HFF-Myc (cell line): ENCODE results near the gene FILIP1L.

ENCODE experiments used
- DNase-seq: peaks from one replicate; pipeline ENCODE4 v3.0.0-alpha.2; 2011; ENCODE audit warnings: low read depth; ENCODE audit errors: extremely low read depth
- H3K4me3 ChIP-seq: replicated peaks from 2 replicates; pipeline ENCODE4 v1.5.1; 2011; ENCODE audit warnings: low read depth, mild to moderate bottlenecking, control low read depth, low read length
- TF ChIP-seq, protein P1 (sequence below): IDR thresholded peaks from 2 replicates; pipeline ENCODE4 v1.5.1; 2012; ENCODE audit warnings: mild to moderate bottlenecking, low read depth, low read length, control low read depth; ENCODE audit errors: missing control alignments

The FILIP1L gene

DNA sequence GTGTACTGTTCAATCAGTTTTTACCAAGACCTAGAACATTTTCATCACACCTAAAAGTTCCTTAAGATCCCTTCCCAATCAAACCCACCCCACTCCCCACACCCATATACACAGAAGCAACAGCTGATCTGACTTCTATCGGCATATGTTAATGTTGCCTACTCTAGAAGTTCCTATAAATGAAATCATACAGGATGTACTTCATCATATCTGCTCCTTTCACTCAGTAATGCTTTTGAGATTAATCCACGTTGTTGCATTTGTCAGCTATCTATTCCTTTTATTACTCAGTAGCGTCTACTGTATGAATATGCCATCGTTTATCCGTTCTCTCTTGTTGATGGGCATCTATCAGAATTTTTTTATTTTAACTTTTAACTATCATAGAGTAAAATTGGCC is 14.3 kb upstream of the FILIP1L start:
- no peak overlapping the region for H3K4me3 ChIP-seq
- DNase-seq = no peak
- TF ChIP-seq, protein P1, sequence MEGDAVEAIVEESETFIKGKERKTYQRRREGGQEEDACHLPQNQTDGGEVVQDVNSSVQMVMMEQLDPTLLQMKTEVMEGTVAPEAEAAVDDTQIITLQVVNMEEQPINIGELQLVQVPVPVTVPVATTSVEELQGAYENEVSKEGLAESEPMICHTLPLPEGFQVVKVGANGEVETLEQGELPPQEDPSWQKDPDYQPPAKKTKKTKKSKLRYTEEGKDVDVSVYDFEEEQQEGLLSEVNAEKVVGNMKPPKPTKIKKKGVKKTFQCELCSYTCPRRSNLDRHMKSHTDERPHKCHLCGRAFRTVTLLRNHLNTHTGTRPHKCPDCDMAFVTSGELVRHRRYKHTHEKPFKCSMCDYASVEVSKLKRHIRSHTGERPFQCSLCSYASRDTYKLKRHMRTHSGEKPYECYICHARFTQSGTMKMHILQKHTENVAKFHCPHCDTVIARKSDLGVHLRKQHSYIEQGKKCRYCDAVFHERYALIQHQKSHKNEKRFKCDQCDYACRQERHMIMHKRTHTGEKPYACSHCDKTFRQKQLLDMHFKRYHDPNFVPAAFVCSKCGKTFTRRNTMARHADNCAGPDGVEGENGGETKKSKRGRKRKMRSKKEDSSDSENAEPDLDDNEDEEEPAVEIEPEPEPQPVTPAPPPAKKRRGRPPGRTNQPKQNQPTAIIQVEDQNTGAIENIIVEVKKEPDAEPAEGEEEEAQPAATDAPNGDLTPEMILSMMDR = no peak

DNA sequence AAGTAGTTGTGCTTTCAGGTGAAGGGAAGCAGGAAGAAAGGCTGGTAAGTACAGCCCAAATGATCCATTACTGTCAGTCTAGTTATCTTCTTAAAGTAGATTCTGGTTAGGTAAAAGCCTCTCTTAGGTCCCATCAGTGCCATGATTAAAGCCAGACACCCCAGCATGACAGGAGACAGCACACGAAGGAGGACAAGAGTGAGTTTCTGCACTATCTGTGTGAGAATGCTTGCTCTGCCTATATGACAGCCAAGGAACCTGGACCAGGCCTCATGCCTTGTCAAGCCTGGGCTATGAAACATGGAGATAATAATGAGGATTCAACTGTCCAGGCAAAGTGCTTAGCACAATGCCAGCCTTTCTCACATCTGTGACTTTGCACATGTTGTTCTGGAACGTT is 13.5 kb upstream of the FILIP1L start:
- TF ChIP-seq, protein P1 = no peak
- no peak for DNase-seq
- H3K4me3 ChIP-seq = no peak overlapping the region

DNA sequence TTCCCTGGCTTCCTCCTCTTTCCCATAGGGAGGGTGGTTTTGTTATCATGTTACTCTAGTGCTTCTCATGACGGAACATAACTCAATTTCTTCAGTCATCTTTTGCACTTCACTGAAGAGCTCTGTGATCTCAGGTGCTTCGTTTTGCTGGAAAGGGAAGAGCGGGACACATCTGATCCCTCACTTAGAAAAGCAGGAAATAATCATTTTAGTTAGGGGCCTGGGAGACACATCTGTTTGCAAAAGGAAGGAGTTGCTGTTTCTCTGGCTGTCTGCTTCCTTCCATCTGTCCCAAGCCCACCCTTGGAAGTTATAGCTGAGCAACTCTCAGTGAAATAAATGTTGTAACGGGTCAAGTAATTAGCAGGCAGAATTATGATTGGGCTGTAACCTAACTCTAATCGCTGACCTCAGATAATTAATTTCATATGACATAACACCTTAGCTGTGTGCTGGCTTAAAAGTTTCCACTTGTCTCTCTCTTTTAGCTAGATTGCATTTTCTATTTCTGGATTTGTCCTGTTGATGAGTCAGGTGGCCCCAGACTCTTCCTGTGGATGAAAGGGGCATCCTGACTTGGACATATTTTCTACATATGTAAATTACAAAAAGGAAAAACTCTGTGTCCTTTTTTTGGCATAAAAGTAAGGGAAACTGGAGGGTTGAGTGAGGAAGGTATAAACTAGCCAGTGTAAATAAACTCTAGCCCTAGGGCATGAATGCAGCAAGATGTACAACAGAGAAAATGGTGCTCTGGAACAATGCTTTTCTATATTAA is 11.0 kb upstream of the FILIP1L start:
- TF ChIP-seq, protein P1 = no peak

DNA sequence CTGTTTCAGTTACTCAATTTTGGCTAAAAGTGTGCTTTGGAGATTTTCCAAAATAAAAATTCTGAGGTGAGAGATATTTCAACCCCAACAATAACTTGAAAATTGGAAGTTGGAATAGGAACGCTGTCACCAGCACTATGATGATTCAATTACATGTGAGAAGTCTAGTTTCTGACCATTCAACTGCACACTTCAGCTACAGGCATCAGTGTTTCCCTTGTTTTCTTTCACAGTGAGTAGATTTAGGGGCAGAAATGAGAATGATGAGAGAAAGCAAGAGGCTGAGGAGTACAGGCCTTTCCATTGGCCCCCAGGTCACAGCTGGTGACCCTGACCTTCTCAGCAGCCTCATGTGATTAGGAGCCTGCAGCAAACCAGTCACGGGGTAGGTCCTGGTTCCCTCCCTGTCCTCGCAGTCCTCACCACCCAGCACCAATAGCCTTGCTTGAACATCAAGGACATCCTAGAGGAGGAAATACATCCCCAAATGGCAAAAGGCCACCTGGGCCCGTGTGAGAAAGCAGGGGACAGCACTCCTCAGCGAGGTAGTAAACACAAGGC is 10.0 kb upstream of the FILIP1L start:
- H3K4me3 ChIP-seq = no peak overlapping the region
- TF ChIP-seq, protein P1 = no peak
- no peak for DNase-seq

More for the DNA sequence above, 11.0 kb upstream of the FILIP1L start:
- H3K4me3 ChIP-seq = no peak overlapping the region
- no peak for DNase-seq

DNA sequence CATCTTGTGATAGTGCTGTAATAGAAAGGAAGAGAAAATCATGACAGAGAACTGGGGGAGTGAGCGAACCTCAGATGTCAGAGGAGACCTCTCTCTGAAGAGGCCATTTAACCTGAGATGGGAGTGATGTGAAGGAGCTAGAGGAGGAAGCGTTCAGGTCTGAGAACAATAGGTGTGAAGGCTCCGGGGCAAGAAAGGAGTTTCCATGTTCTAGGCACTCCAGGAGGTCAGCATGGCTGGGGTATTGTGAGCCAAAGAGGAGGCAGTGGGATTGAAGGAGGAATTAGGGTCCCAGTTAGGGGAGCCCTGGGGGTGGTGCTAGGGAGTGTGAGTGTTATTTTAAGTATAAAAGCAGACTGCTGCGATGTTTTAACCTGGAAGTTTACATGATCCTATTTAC is 8.8 kb upstream of the FILIP1L start:
- TF ChIP-seq, protein P1 = no peak
- no peak overlapping the region for H3K4me3 ChIP-seq
- DNase-seq = no peak

DNA sequence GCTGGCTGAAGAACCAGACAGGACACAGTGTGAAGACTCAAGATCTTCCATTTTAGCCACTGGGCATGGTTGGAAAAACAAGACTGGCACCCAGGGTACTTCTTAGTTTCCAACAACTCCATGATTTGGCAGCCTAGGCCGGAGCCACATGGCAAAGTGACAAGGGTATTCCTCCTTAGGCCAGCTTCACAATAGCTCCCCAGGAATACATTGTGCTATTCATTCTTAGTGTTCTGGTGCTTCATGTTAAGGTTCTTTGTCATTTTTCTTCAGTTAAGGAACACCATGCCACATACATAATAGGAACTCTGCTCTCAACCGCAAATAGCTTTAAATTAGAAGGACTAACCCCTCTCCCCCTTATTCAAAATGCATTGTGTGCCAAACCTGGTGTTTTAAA is 8.0 kb upstream of the FILIP1L start:
- no peak overlapping the region for H3K4me3 ChIP-seq
- TF ChIP-seq, protein P1 = no peak
- DNase-seq = no peak

DNA sequence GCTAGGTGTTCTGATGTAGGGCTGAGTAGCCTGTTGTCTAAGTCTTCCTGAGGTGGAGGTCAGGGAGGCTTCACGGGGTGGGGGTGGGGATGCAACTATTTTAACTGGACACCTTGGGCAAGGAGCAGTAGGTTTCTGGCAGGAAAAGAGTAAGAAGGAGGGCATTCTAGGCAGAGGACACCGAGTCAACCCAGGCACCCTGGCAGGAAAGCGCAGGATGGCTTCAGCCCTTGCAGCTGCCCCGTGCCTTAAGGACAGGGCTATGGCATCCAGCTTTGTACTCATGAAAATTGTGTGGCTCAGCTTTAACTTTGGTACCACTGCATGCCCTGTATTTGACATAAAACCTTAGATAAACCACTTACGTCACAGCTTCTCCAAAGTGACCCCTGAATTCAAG is 6.4 kb upstream of the FILIP1L start:
- TF ChIP-seq, protein P1 = no peak
- H3K4me3 ChIP-seq = no peak overlapping the region
- DNase-seq = no peak
